Endometrium (tissue), 2 donors: ENCODE measurements around the gene BMPR2.
"Not testable (repeated sequence)": the region's sequence is repeated elsewhere in the genome, so short reads cannot be mapped to it uniquely, and the experiment has no call there.

Experiments used
- FAIRE-seq: peaks from 2 replicates; lab custom pipeline; 2012; peaks lifted over from hg19 to GRCh38; lab: Jason Lieb, UNC
- donor health status: control.
- donor health status: control.

The BMPR2 gene

DNA sequence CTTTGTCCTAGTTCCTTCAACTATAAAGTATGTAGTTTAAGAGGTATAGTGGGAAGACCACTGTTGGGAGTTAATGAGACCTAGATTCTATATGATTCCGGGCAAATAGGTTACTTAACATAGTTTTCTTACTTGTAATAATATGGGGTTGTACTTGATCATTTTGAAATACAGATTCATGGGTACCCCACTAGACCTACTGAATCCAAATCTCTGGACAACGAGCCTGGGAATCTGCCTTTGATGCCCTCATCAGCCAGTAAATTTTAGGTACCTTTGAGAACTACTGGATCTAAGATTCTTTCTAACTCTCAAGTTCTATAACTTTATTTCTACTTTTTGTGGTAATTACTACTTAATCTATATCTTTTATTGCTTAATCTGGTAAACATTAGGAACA is 6.6 kb downstream of the BMPR2 start:
- FAIRE-seq = no peak

DNA sequence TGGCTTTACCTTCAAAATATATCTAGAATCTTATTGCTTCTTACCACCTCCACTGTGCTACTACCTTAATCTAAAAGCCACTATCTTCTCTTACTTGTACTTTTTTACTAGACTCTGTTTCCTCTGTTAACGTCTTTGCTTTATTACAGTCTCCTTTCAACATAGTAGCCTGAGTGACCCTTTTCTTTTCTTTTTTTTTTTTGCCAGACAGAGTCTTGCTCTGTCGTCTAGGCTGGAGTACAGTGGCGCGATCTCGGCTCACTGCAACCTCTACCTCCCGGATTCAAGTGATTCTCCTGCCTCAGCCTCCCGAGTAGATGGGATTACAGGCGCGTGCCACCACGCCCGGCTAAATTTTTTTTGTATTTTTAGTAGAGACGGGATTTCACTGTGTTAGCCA is 10.4 kb downstream of the BMPR2 start:
- FAIRE-seq = not testable (repeated sequence)

DNA sequence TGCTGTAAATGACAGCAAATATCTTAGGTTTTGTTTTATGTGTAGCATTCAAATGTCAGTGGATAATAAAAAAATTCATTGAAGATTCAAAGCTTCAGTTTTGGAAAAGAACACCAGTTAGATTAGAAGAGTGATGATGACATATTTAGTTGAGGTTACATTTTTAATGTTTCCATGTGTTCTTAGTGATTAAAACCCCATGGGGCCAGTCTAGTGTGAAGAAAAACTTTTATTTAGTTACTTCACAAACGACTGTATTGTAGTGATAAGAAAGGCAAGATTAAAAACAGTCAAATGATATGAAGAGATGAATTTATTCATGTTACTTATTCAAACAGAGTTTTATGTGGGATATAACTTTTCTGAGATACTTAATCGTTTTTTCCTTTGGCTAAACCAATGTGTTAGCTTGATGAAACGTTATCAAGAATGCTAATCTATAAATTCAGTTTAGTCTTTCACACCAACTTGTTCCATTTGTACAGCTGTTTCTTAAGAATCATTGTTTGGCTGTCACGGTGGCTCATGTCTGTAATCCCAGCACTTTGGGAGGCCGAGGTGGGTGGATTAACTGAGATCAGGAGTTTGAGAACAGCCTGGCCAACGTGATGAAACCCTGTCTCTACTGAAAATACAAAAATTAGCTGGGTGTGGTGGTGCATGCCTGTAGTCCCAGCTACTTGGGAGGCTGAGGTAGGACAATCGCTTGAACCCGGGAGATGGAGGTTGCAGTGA is 11.6 kb downstream of the BMPR2 start:
- peak; percentile 4 for FAIRE-seq

DNA sequence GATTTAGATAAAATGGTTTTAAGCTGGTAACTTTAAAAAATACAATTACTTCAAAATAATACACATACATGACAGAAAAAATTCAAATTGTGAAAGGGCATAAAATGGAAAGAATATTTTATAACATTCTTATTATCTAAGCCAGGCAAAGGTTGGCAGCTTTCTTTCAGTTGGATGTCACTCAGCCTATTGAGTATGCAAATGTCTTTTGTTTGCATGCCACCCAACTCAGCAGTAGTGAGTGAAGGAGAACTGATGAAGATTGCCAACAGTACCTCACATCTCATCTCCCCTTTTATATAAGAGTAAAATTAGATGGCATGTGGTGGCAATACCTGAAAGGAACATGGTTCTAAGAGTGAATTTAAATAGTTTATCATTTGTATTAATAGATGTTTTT is 24.8 kb downstream of the BMPR2 start:
- no peak for FAIRE-seq

DNA sequence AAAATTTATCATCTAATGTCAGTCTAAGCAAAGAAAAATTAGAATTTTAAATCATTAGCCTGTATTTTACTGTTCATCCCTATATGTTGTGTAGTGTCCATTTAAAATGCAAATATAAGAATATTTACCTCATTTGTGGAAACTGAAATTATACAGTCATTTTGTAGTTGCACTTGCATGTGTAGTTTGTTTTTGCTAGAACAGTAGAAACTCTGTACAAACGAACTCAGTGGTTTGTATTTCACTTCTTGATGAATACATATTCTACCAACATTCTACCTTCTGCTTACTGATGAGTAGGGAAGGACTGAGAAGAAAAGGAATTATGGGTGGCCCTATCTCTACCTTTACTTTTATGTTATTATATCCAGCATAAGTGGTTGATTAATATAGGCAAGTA is 29.7 kb downstream of the BMPR2 start:
- no peak for FAIRE-seq

DNA sequence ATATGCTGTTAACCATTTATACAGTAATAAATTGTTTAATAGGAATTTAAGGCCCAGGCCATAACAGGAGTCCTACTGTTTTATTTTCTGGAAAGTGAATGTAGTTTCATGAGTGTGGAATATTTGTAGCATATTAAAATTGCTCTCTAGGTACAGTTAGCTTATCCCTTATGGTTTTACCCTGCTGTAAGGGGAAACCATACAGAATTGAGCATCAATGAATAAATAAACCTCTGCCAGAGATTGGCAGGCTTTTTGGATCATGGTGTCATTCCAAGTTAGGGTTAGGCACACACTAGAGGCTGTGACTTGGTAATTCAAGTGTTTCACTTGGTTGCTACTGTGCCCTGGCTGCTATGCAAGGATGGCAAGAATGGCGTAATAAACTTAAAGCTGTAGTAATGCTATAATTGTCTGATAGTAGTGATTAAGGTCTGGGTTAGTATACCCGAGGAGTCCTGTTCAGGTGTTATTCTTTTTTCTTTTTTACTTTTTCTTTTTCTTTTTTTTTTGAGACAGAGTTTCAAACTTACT is 30.4 kb downstream of the BMPR2 start:
- no peak for FAIRE-seq

DNA sequence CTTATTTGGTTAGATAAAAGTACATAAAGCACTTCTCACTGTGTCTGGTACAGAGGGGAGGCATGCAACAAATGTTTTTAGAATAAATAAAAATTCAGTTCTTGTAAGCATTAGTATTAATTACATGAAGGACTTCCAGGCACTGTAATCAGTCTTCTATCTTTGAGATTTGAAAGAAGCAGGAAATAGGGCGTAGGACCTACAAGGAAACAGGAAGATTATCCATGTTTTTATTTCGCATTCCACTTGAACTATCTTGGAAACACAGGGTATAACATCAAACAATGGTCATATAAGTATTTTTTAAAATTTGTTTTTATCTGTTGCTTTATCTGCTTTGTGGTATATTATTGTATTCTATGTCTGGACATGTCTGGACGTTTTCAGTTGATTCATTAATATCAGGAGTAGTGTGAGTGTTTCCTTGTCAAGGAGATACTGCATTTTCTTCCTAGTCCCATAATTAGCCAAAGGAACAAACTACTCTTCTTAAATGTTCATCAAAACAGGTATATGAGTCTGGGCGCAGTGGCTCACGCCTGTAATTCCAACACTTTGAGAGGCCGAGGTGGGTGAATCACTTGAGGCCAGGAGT is 32.5 kb downstream of the BMPR2 start:
- no peak for FAIRE-seq

DNA sequence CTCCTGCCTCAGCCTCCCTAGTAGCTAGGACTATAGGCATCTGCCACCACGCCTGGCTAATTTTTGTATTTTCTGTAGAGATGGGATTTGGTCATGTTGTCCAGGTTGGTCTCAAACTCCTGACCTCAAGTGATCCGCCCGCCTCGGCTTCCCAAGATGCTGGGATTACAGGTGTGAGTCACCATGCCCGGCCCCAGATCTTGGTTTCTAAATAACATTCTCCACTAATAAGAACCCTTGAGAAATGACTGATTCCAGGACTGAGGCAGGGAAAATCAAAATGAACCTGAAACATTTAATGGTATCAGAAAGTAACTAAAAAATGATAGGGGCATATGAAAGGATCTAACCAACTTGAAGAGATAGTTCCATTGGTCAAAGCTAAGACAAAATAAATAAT is 34.0 kb downstream of the BMPR2 start:
- FAIRE-seq = no peak

DNA sequence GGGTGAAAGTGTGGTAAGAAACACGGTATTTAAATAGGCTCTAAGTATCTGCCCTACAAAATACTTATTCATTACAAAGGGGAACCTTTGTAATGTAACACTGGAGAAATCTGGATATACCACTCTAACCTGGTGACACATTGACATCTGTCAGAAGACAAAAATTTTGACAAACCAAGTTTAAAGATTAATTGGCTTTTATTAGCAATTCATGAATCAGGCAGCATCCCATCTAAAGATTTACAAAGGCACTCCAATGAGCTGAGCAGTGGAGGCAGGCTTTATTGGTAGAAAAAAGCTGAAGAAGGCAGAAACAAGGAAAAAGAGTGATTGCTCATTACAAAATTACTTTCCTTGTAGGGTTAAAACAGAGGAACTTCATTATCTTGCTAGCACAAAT is 35.0 kb downstream of the BMPR2 start:
- no peak for FAIRE-seq

DNA sequence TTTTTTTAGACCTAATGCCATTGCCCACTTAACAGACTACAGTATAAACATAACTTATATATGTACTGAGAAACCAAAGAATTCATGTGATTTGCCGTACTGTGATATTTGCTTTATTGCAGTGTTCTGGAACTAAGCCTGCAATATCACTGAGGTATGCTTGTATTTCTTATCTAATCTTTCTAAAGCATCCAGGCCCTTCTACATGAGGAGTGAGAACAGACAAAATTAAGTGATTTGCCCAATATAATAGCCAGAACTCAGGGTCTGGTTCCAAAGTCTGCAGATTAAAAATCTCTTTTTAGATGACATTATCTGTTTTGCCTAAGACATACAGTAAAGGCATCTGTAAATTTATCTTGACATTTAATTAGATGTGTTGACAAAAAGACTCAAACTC is 41.9 kb downstream of the BMPR2 start:
- no peak for FAIRE-seq

DNA sequence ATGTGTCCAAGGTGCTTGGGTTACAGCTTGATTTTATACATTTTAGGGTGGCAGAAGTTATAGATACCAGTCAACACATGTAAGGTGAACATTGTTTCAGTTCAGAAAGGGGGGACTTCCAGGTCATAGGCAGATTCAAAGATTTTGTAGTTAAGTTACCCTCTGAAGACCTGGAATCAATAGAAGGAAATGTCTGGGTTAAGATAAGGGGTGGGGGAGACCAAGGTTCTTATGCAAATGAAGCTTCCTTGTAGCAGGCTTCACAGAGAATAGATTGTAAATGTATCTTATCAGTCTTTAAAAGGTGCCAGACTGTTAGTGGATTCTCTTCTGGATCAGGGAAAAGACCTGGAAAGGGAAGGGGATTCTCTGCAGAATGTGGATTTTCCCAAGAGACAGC is 42.4 kb downstream of the BMPR2 start:
- no peak for FAIRE-seq

DNA sequence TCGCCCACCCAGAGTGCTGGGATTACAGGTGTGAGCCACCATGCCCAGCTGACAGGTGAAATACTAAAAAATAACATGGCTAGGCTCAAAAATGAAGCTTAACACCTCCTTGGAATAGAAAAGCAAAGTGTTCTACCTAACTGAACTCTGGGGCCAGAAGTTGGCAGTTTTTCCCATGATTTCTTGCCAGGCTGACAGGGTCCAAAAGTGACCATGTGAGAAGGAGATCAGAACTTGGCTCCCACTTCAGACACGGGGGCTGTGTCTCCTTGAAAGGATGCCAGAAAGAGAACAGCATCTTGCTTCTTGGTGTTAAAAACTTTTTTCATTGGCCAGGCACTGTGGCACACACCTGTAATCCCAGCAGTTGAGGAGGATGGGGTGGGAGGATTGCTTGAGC is 47.0 kb downstream of the BMPR2 start:
- FAIRE-seq = no peak

DNA sequence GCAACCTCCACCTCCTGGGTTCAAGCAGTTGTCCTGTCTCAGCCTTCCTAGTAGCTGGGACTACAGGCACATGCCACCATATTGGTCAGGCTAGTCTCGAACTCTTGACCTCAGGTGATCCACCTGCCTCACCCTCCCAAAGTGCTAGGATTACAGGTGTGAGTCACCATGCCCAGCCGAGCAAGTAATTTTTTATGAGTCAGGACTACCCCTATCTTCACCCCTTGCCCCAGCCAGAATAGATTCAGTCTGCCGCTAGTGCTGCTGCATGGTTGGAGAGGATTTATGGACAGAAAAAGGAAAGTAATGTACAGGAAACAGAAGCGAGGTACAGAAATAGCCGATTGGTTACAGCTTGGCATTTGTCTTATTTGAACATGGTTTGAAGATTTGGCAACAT is 48.9 kb downstream of the BMPR2 start:
- FAIRE-seq = no peak

DNA sequence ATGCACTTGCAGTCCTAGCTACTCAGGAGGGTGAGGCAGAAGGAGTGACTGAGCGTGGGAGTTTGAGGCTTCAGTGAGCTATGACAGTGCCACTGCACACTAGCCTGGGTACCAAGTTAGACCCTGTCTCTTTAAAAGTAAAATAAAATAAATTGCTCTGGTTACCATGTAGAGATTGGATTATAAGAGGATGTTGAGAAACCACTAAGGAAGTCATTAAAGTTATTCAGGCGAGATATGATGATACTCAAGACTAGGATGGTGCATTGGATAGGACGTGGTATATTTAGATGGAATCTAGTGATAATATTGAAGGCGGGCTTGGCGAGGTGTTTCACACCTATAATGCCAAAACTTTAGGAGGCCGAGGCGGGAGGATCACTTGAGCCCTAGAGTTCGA is 50.6 kb downstream of the BMPR2 start:
- no peak for FAIRE-seq

DNA sequence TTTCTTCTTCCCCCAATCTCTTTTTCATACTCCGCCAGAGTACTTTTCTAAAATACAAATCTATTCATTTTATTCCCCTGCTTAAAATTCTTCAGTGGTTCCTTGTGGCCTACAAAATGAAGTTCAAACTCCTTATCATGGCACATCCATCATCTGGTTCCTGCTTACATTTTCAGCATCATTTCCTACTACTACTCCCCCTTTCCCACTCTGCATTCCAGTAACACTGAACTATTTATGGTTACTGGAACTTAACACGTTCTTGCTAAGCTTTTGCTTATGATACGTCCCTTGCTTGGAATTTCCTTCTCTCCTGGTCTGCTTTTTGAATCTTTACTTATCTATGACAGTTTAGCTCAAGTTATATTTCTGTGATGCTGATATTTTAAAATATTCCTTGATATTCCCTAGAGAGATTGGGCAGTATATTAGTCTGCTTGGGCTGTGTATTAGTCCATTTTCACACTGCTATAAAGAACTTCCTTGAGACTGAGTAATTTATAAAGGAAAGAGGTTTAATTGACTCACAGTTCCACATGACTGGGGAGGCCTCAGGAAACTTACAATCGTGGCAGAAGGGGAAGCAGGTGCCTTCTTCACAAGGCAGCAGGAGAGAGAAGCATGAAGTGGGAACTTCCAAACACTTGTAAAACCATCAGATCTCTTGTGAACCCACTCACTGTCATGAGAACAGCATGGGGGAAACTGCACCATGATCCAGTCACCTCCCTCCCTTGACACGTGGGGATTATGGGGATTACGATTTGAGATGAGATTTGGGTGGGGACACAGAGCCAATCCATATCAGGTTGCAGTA is 53.2 kb downstream of the BMPR2 start:
- FAIRE-seq = peak; percentile 45

DNA sequence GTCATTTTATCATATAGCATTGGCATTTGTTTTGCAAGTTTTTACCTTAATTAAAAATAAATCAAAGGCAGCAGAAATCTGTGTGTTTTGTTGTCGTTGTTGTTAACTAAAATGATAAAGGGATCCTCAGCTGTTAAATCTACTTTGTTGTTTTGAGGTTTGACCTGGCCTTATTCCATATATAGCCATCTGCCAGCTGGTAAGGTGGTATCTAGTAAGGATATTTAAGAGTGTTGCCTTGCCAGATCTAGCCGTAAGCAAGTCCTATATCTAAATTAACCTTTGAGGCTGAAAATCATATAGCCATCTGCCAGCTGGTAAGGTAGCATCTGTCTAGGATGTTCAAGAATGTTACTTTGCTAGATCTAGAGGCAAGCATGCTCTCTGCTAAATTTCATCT is 56.6 kb downstream of the BMPR2 start:
- FAIRE-seq = no peak

DNA sequence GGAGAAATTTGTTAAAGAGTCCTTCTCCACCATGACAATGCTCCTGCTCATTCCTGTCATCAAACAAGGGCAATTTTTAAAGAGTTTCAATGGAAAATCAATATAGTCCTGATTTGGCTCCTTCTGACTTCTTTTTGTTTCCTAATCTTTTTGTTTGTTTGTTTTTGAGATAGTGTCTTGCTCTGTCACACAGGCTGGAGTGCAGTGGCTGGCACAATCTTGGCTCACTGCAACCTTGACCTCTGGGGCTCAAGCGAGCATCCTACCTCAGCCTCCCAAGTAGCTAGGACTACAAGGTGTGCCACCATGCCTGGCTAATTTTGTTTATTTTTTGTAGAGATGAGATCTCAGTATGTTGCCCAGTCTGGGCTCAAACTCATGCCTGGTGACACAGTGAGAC is 58.3 kb downstream of the BMPR2 start:
- no peak for FAIRE-seq

DNA sequence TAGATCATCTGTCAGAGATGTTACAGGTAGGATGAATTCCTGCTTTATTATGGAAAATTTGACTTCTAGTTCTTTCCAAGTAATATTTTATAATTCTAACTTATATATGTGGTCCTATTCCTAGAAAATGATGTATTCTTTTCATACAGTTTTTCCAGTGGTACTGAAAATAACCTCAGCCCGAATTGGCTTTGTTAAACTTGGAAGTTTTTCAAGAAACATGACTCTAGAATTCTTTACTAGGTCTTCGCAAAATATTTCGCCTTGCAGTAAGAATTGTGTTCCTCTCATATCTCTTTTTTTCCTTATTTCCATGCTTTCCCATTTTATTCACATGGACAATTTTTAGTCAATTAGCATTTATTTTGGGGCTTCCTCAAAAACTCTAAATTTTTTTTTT is 60.5 kb downstream of the BMPR2 start:
- no peak for FAIRE-seq

DNA sequence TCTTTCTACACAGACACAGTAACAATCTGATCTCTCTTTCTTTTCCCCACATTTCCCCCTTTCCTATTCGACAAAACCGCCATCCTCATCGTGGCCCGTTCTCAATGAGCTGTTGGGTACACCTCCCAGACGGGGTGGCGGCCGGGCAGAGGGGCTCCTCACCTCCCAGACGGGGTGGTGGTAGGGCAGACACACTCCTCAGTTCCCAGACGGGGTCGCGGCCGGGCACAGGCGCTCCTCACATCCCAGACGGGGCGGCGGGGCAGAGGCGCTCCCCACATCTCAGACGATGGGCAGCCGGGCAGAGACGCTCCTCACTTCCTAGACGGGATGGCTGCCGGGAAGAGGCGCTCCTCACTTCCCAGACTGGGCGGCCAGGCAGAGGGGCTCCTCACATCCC is 64.0 kb downstream of the BMPR2 start:
- not testable (repeated sequence) for FAIRE-seq

DNA sequence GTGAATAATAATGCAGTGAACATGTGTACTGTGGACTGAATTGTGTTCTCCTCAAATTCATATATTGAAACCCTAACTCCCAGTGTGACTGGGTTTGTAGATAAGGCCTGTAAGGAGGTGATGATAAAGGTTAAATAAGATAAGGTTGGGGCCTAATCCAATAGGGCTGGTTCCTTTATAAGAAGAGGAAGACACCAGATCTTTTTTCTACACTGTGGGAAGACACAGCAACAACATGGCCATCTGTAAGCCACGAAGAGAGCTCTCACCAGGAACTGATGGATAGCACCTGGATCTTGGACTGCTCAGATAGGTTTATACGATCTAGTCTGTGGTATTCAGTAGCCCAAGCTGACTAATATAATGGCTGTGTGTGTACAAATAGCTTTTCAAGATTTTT is 66.8 kb downstream of the BMPR2 start:
- FAIRE-seq = no peak

DNA sequence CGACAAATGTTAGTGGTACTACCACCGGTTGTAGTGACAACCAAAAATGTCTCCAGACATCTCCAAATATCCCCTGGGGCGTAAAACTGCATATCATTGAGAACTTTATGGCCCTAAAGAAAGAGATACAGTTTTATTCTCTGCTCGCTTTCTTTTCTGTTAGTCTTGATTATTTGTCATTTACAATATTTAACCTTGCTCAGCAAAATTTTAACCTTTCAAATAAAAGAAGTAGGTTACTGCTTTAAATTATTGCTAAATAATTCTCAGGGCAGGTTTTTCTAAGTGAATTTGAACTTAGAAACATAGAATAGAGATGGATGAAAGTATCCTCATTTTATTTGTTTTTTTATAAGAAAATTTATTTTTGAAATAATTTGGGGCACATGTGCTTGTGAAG is 67.9 kb downstream of the BMPR2 start:
- no peak for FAIRE-seq

DNA sequence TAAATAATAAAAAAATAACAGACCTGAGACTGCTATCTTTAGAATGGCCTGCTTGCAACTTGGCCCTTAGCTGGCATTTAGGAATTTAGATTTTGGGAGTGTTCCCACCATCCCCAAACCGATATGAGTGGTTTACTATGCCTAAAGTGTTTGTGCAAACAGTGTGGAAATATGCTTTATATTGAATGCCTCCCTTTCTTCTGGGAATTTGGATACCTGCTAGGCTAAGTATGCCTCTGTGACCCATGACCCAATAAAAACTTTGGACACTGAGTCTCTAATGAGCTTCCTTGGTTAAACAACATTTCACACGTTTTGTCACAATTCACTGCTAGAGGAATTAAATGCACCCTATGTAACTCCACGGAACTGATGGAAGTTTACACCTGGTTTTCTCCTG is 73.2 kb downstream of the BMPR2 start:
- no peak for FAIRE-seq

DNA sequence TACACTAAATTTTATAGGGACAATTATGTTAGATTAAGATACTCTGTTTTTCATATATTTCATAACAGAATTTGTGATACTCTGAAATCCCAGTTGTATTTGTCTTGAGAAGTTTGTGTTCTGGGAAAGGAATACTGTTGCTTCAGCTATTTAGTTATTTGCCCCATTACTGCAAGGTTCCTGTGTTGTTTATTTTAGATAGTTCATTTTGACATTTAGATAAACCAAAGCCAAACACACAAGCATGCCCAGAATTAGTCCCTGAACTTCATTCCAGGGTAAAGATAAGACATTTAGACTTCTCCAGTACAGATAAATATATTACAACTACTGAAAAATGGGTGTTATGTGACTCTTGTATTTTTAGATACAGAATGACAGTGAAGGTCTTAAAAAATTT is 74.7 kb downstream of the BMPR2 start:
- FAIRE-seq = no peak
